HPDE6-E6E7 (cell line): ENCODE measurements around the gene MTRF1L.
"Not testable (repeated sequence)": the region's sequence is repeated elsewhere in the genome, so short reads cannot be mapped to it uniquely, and the experiment has no call there.

Experiments used
- DNase-seq: peaks from one replicate; pipeline ENCODE4 v3.0.0; 2011; ENCODE audit warnings: missing footprints; ENCODE audit errors: extremely low spot score

Gene MTRF1L

GRCh38 chr6:152969688-152970418 is 32.7 kb downstream of the MTRF1L start:
- DNase-seq = no peak

- DNase-seq = not testable (repeated sequence)
Observed at GRCh38 chr6:152966168-152966894, 36.2 kb downstream of the MTRF1L start.

- DNase-seq = no peak
Observed at GRCh38 chr6:152959333-152959732, 43.2 kb downstream of the MTRF1L start.

GRCh38 chr6:152957796-152958195 is 44.7 kb downstream of the MTRF1L start:
- no peak for DNase-seq

GRCh38 chr6:152954443-152954842 is 48.1 kb downstream of the MTRF1L start:
- DNase-seq = no peak

- peak; percentile 14 for DNase-seq
Observed at GRCh38 chr6:152952866-152953509, 49.5 kb downstream of the MTRF1L start.

GRCh38 chr6:152952045-152952444 is 50.5 kb downstream of the MTRF1L start:
- DNase-seq = peak; percentile 11

- DNase-seq = no peak
Observed at GRCh38 chr6:152950240-152950639, 52.3 kb downstream of the MTRF1L start.

GRCh38 chr6:152948150-152948768 is 54.2 kb downstream of the MTRF1L start:
- DNase-seq = peak; percentile 7

- DNase-seq = no peak
Observed at GRCh38 chr6:152946995-152947394, 55.5 kb downstream of the MTRF1L start.

GRCh38 chr6:152946484-152946883 is 56.0 kb downstream of the MTRF1L start:
- no peak for DNase-seq

GRCh38 chr6:152943260-152943897 is 59.1 kb downstream of the MTRF1L start:
- peak; percentile 20 for DNase-seq

- DNase-seq = no peak
Observed at GRCh38 chr6:152942319-152942869, 60.1 kb downstream of the MTRF1L start.

GRCh38 chr6:152941746-152942145 is 60.8 kb downstream of the MTRF1L start:
- no peak for DNase-seq
